Kidney epithelial cell (primary cell): Measurements from ENCODE around the gene ICA1. TPM values are rescaled to one million over a fixed set of nuclear protein-coding genes. Genes with fewer than 3 reads are reported as not detected.

Experiments used
- DNase-seq: peaks from one replicate; pipeline ENCODE4 v3.0.0-alpha.2; 2010; ENCODE audit warnings: low read depth
- H3K27me3 ChIP-seq: 2 replicates; pipeline ENCODE4 v1.6.0; 2011; ENCODE audit warnings: low read length; ENCODE audit not compliant: control insufficient read depth, insufficient read depth
- H3K36me3 ChIP-seq: 2 replicates; pipeline ENCODE4 v1.5.1; 2011; ENCODE audit warnings: low read length; ENCODE audit not compliant: control insufficient read depth, insufficient read depth
- H3K4me3 ChIP-seq: 2 replicates; pipeline ENCODE4 v1.5.1; 2011; ENCODE audit warnings: low read depth, mild to moderate bottlenecking, control low read depth, low read length
- CTCF ChIP-seq: IDR thresholded peaks from 2 replicates; pipeline ENCODE4 v1.5.1; 2011; ENCODE audit warnings: mild to moderate bottlenecking, moderate library complexity, low read length, control low read depth, inconsistent platforms; ENCODE audit not compliant: insufficient read depth, poor library complexity, severe bottlenecking
- total RNA-seq: library from RNA; depleted of rRNA; stranded (reverse); fragments of >200 nt; gene quantifications from 2 replicates; pipeline ENCODE4 v1.2.3, GENCODE V29; 2015

ICA1 gene
- total RNA-seq, 1 donor from 2014 or later: 20.7 TPM

GRCh38 chr7:8236780-8237407 is 25.1 kb downstream of the ICA1 start:
- TF ChIP-seq CTCF: no peak
- Histone ChIP-seq H3K36me3 (no peaks in the 10 kb centered on the region), H3K27me3 (no peaks in the 10 kb centered on the region), H3K4me3 (no peak overlapping the region)
- no peak for DNase-seq

- DNase-seq: no peak
- no peaks in the 10 kb centered on the region for H3K36me3 ChIP-seq
- H3K27me3 ChIP-seq: no peaks in the 10 kb centered on the region
- no peak for TF ChIP-seq CTCF
- no peak overlapping the region for H3K4me3 ChIP-seq
Measured at GRCh38 chr7:8232999-8233847, 28.7 kb downstream of the ICA1 start.

GRCh38 chr7:8229927-8230326 is 32.0 kb downstream of the ICA1 start:
- no peaks in the 10 kb centered on the region for H3K27me3 ChIP-seq
- no peak for TF ChIP-seq CTCF
- H3K4me3 ChIP-seq: no peak overlapping the region
- H3K36me3 ChIP-seq: no peaks in the 10 kb centered on the region
- DNase-seq: no peak

GRCh38 chr7:8228766-8229674 is 32.9 kb downstream of the ICA1 start:
- Histone ChIP-seq H3K36me3 (no peaks in the 10 kb centered on the region), H3K4me3 (no peak overlapping the region), H3K27me3 (no peaks in the 10 kb centered on the region)
- DNase-seq: no peak
- TF ChIP-seq CTCF: no peak

- no peak for DNase-seq
- TF ChIP-seq CTCF: no peak
- H3K36me3 ChIP-seq: no peaks in the 10 kb centered on the region
- H3K4me3 ChIP-seq: no peak overlapping the region
- no peaks in the 10 kb centered on the region for H3K27me3 ChIP-seq
Measured at GRCh38 chr7:8228068-8228467, 33.9 kb downstream of the ICA1 start.
